ENCODE results near the gene SLC25A13.

Gene SLC25A13

GRCh38 chr7:96080027-96080426, 241.9 kb downstream of the SLC25A13 start:
- no peak for DNase-seq

DNA sequence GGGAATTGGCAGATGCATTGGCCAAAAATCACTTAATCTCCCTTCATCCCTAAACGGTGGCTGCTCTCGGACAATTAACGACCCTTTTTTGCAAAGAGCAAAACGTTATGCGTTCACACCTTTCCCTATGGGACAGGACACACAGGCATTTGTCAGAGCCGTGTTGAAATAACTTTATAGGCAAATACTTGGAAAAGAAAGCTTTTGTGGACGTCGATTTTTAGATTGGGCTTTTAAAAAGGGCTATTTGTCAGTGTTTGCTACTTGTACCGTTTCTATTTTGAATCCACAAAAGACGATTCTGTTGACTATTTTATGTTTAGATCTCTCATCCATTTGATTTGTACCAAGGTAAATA, 245.6 kb downstream of the SLC25A13 start:
- DNase-seq: no peak

GRCh38 chr7:96075510-96076349, 246.2 kb downstream of the SLC25A13 start:
- DNase-seq: peak; percentile 44 to 64 (median 50)

DNA sequence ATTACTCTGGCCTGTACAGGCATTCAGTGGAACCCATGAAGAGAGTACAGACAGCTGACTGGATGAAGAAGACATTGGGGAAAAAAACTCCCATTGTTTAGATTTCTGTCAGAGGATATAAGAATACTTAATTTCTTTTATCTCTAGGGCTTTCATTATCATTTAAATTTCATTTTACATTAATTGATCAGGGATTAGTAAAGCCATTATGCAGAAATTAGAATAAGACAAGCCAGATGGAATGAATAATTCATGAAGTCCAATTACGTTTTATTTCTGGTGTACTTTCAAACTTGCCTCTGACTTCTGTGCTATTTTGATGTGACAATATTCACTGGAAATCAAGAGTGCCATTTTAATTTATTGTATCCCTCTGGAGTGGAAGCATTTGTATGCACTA, 247.0 kb downstream of the SLC25A13 start:
- no peak for DNase-seq

All from suppressor macrophage treated with lipopolysaccharide for 1 hour (primary cell).